PC-3 (cell line): ENCODE data around the gene HTR3D.

Experiments used
- EZH2 ChIP-seq: fragments of 300-600 bp; sonication (generic); IDR thresholded peaks from one replicate; pipeline ENCODE4 v1.6.1; 2017; ENCODE audit warnings: antibody characterized with exemption, mild to moderate bottlenecking, low read length; ENCODE audit not compliant: unreplicated experiment
- EZH2phosphoT487 ChIP-seq: fragments of 300-600 bp; sonication (generic); IDR thresholded peaks from 2 replicates; pipeline ENCODE4 v1.6.1; 2018; ENCODE audit warnings: mild to moderate bottlenecking, antibody characterized with exemption, low read length, borderline replicate concordance
- TF ChIP-seq, protein P1 (sequence below): fragments of 300-600 bp; sonication (generic); conservative IDR thresholded peaks from 2 replicates; pipeline ENCODE4 v1.5.1; 2017; ENCODE audit warnings: antibody characterized with exemption, low read depth, mild to moderate bottlenecking, low read length

- TF ChIP-seq, protein P1, sequence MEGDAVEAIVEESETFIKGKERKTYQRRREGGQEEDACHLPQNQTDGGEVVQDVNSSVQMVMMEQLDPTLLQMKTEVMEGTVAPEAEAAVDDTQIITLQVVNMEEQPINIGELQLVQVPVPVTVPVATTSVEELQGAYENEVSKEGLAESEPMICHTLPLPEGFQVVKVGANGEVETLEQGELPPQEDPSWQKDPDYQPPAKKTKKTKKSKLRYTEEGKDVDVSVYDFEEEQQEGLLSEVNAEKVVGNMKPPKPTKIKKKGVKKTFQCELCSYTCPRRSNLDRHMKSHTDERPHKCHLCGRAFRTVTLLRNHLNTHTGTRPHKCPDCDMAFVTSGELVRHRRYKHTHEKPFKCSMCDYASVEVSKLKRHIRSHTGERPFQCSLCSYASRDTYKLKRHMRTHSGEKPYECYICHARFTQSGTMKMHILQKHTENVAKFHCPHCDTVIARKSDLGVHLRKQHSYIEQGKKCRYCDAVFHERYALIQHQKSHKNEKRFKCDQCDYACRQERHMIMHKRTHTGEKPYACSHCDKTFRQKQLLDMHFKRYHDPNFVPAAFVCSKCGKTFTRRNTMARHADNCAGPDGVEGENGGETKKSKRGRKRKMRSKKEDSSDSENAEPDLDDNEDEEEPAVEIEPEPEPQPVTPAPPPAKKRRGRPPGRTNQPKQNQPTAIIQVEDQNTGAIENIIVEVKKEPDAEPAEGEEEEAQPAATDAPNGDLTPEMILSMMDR: no peak
- TF ChIP-seq EZH2 (no peak), EZH2phosphoT487 (no peak)
Observed at GRCh38 chr3:184075901-184076300, 44.4 kb downstream of the HTR3D start.
